H54 (cell line): ENCODE measurements around the gene IDUA.

Experiments used
- DNase-seq: peaks from one replicate; pipeline ENCODE4 v3.0.0; 2011; ENCODE audit warnings: low spot score, mixed read lengths; ENCODE audit not compliant: insufficient read length
- FAIRE-seq: peaks from 3 replicates; lab custom pipeline; 2011; peaks lifted over from hg19 to GRCh38; lab: Jason Lieb, UNC
- POLR2A ChIP-seq: IDR thresholded peaks from 2 replicates; pipeline ENCODE4 v1.6.1; 2011; ENCODE audit warnings: low read depth, mild to moderate bottlenecking, low read length

The IDUA gene

DNA sequence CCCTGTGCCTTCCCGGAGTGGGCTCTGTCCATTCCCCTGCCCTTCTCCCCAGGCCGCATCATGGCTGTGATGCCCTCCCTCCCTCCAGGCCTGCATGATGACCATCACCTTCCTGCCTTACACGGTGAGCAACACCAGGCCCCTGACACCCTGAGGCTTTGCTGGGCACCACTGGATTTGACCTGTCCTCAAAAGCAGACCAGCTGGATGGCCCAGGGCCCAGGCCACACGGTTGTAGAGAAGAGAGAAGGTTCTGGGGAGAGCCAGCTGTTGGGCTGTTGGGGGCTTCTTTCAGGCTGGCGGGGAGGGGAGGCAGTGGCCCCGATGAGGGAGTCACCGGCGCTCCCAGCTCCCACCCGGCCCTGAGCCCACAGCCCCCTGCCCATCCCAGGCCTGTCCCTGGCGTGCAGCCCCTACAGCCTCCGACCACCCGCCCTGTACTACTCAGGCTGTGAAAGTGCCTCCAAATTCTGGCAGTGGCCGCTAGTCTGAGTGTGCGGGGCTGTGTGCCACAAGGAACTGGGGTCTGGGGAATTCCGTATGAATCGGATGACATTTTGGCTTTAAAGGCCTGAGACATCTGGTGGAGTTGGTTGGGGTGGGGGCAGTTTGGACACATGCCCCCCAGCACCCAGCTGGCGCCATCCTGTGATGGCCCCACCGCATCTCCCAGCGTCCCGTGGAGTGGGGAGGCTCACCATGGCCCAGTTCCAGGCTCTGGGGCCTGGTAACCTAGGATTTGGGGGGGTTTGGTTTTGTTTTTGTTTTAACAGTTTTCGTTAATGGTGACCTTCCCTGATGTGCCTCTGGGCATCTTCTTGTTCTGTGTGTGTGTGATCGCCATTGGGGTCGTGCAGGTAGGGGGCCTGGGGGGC is 35.0 kb upstream of the IDUA start:
- FAIRE-seq, result no peak
- no peak for DNase-seq
- TF ChIP-seq POLR2A, result no peak

DNA sequence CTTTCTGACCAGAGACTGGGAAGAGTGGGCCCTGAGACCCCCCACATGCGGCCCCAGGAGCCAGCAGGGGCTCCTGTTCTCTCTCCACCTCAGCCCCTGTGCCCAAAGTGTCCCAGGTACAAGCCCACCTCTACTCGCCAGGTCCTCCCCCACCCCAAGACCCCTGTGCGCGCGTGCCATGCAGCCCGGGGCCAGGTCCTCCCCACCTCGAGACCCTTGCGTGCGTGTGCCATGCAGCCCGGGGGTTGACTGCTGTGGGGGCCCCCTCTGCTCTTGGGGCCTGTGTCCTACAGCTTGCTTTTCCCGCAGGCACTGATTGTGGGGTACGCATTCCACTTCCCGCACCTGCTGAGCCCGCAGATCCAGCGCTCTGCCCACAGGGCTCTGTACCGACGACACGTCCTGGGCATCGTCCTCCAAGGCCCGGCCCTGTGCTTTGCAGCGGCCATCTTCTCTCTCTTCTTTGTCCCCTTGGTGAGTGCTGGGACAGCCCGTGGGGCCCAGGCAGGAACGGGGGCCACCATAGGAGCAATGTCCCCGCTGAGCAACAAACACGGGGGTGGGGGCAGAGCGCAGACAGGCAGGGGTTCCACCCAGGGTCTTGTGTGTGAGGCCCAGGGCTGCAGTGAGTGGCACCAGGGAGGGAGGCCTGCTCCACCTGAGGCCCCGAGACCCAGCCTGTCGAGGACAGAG is 33.8 kb upstream of the IDUA start:
- no peak for FAIRE-seq
- DNase-seq, result no peak
- TF ChIP-seq POLR2A, result no peak

DNA sequence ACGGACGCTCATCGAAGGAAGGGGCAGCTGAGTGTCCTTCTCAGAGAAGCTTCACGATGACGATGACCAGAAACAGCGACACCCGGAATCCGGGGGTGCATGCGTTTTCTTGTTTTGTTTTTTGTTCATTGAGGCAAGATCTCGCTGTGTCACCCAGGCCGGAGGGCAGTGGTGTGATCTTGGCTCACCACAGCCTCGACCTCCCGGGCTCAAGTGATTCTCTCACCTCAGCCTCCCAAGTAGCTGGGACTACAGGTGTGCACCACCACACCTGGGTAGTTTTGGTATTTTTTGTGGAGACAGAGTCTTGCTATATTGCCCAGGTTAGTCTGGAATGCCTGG is 33.3 kb upstream of the IDUA start:
- DNase-seq, result no peak
- FAIRE-seq, result no peak
- no peak for TF ChIP-seq POLR2A

DNA sequence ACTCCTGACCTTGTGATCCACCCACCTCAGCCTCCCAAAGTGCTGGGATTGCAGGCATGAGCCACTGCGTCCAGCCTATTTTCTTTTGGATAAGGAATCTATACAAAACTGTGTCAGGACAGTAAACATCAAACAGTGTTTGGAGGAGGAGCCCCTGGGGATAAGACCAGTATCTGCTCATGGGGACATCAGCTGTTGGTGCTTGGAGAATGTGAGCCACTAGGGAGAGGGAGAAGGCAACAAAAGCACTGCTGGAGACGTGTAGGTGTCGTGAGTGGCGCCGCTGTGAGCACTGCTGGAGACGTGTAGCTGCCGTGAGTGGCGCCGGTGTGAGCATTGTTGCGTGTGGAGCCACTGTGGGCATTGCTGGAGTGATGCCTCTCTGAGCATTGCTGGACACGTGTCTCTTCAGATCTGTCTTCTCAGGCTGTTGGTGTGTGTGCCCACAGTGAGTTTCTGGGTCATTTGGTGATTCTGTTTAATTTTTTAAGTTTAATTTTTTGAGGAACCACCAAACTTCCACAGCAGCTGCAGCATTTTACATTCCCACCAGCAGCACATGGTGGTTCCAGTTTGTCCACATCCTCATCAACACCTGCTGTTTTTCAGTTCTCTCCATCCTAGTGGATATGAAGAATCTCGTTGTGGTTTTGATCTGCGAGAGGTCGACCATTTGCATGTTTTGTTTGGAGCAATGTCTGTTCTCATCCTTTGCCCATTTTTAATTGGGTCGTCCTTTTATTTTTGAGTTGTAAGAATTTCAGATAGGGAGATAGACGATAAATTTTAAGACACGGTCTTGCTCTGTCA is 32.4 kb upstream of the IDUA start:
- FAIRE-seq, result no peak
- TF ChIP-seq POLR2A, result no peak
- no peak for DNase-seq

DNA sequence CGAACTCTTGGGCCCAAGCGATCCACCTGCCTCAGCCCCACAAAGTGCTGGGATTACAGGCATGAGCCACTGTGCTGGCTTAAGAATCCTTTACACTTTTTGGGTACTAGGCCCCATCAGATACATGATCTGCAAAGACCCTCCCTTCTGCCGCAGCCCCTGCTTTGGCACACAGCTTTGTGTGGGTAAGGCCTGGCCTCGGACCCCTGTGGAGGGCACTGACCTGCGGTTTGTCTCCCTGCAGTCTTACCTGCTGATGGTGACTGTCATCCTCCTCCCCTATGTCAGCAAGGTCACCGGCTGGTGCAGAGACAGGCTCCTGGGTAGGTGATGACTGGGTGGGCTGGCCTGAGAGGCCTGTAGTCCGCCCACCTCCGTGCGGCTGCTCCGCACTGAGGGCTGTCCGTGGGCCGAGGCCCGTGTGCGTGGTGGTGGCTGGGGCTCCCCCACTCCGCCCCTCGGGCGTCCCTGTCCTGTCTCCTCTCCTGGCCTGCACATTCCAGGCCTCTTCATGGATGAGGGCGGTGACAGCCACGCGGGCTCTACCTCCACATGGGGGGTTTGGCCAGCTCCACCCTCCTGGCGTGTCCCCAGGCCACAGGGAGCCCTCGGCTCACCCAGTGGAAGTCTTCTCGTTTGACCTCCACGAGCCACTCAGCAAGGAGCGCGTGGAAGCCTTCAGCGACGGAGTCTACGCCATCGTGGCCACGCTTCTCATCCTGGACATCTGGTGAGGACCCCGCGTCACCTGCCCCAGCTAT is 31.5 kb upstream of the IDUA start:
- no peak for DNase-seq
- no peak for TF ChIP-seq POLR2A
- FAIRE-seq, result no peak

DNA sequence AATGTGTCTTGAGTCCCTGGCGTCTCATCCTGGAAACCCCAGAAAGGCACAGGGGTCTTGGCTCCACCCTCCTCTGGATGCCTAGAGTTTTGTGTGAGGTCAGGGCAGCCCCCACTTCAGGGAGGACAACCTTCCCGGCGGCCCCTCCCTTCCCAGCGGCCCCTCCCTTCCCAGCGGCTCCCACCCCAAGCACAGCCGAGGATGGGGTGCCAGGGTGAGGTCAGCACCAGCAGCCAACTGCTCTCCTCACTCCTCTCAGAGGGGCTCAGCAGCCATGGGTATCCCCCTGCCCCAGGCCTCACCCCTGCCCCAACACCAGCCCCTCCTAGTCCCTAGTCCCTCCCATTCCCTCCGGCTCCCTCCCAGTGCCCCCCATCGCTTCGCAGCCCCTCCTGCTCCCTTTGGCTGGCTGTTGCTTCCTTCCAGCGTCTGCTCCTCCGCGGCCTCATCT is 30.9 kb upstream of the IDUA start:
- no peak for TF ChIP-seq POLR2A
- DNase-seq, result no peak
- FAIRE-seq, result no peak

DNA sequence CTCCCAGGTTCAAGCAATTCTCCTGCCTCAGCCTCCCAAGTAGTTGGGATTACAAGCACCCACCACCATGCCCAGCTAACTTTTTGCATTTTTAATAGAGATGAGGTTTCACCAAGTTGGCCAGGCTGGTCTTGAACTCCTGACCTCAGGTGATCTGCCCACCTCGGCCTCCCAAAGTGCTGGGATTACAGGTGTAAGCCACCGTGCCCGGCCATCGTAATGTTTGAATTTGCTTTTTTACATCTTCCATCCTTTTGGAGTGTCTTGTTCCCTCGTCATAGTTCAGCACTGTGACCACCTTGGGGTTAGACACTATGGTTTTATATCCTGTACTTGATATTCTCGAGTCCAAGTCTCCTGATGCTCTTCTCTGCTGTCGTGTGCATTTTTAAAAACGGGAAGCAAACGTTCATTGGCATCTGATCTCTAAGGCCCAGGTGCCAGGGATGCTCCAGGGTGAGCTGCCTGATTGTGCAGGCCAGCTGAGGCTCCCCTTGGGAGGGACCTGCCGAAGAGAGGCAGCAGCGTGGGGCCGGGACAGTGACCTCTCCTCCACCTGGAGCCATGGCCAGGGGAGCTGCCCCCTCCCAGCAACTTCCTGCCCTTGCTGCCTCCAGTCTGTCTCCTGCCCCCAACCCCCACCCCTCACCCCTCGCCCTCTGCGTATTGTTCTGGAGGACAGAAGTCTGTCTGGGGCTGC is 30.2 kb upstream of the IDUA start:
- DNase-seq (no peak), FAIRE-seq (no peak)
- no peak for TF ChIP-seq POLR2A

DNA sequence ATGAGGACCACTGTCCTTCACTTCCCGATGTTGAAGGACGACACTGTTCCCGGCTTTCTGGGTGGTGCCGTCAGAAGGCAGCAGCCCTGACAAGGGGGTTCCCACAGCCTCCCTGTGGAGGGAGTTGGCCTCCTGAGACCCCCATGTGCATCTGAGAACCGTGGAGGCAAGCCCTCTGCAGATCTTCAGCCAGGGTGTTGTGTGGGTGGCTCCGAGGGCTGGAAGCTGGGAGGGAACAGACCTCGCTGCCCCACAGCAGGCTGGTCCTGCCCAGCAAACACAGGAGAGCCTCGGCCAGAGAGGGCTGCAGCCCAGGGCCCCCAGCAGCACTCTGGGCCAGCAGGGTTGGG is 29.6 kb upstream of the IDUA start:
- no peak for TF ChIP-seq POLR2A
- FAIRE-seq, result no peak
- no peak for DNase-seq

DNA sequence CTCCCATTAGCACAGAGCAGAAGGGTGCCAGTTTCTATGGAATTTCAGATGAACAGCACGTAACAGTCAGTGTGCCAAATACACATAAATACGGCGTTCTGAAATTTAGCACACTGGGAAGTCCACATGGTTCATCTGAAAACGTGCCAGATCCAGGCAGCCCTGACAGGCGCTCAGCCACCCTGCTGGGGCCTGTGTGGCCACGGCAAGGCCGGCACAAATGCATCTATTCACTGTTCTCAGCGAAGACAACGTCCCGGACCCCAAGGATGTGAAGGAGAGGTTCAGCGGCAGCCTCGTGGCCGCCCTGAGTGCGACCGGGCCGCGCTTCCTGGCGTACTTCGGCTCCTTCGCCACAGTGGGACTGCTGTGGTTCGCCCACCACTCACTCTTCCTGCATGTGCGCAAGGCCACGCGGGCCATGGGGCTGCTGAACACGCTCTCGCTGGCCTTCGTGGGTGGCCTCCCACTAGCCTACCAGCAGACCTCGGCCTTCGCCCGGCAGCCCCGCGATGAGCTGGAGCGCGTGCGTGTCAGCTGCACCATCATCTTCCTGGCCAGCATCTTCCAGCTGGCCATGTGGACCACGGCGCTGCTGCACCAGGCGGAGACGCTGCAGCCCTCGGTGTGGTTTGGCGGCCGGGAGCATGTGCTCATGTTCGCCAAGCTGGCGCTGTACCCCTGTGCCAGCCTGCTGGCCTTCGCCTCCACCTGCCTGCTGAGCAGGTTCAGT is 29.1 kb upstream of the IDUA start:
- FAIRE-seq (no peak), DNase-seq (no peak)

DNA sequence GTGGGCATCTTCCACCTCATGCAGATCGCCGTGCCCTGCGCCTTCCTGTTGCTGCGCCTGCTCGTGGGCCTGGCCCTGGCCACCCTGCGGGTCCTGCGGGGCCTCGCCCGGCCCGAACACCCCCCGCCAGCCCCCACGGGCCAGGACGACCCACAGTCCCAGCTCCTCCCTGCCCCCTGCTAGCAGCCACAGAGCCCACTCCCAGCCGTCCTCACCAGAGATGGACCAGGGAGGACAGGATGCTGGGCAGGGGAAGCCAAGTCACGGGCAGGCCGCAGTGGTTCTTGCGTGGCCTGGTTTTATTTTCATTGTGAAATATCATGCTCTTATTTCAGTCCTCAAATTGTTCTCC is 28.6 kb upstream of the IDUA start:
- FAIRE-seq (no peak), DNase-seq (no peak)
- TF ChIP-seq POLR2A, result no peak

More for the DNA sequence above, 29.1 kb upstream of the IDUA start:
- no peak for TF ChIP-seq POLR2A

DNA sequence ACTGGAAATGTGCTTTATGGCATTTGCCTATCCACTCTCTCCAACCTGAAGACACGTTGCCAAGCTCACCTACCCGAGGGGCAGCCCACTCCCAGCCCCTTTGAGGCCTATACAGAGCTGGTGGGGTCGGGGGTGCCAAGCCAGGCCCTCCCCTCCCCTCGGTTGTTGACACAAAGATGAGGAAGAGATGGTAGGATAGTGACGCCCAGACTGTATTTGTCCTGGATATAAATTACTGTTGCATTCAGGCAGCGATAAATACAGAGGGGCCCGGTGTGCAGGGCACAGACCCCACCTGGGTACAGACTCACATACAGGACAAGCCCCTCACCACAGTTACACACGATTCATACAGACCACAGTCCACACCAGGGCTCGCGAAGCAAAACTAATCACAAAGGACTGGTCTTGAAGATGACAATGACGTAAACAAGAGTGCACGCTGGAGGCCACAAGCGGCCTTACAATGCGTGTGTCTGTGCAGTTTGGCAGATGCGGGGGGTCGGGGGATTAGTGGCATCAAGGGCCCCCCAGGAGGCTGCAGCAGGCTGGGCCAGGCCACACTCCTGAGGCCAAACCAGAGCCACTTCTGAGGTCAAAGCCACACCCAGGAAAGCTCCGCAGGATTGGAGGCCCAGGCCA is 28.0 kb upstream of the IDUA start:
- TF ChIP-seq POLR2A, result no peak; the same call in 1 of the 2 replicates

More for the DNA sequence above, 28.0 kb upstream of the IDUA start:
- DNase-seq (no peak), FAIRE-seq (no peak)
